ENCODE data around the gene ICA1L. TPM values are rescaled to one million over a fixed set of nuclear protein-coding genes. Genes with fewer than 3 reads are reported as not detected.

Gene ICA1L
- total RNA-seq, 1 donor from 2014 or later, result 6.2 TPM

GRCh38 chr2:202736826-202737225, 134.7 kb downstream of the ICA1L start:
- peaks cover 1% of the 10 kb centered on the region for H3K4me1 Mint-ChIP-seq (ENCODE audit: low read depth)
- peaks cover 15% of the 10 kb centered on the region for H3K9me3 Mint-ChIP-seq
- intact Hi-C loops (cut with micrococcal nuclease), result no loop called here
- H3K27me3 Mint-ChIP-seq (ENCODE audit: low read depth), result no peaks in the 10 kb centered on the region
- H3K27ac Mint-ChIP-seq, result no peak overlapping the region
- no peak overlapping the region for H3K4me3 Mint-ChIP-seq (ENCODE audit: low read depth)
- H3K36me3 Mint-ChIP-seq (ENCODE audit: low read depth), result peaks cover 40% of the 10 kb centered on the region
- DNase-seq (ENCODE audit: low spot score), result no peak

GRCh38 chr2:202726070-202726469, 145.5 kb downstream of the ICA1L start:
- Mint-ChIP-seq H3K4me3 (ENCODE audit: low read depth) (no peak overlapping the region), H3K9me3 (peaks cover 5% of the 10 kb centered on the region), H3K36me3 (ENCODE audit: low read depth) (peaks cover 36% of the 10 kb centered on the region), H3K4me1 (ENCODE audit: low read depth) (peaks cover 11% of the 10 kb centered on the region), H3K27me3 (ENCODE audit: low read depth) (no peaks in the 10 kb centered on the region), H3K27ac (no peak overlapping the region)
- intact Hi-C loops (cut with micrococcal nuclease), result no loop called here
- no peak for DNase-seq (ENCODE audit: low spot score)

GRCh38 chr2:202723746-202724145, 147.8 kb downstream of the ICA1L start:
- Mint-ChIP-seq H3K4me1 (ENCODE audit: low read depth) (peaks cover 9% of the 10 kb centered on the region), H3K4me3 (ENCODE audit: low read depth) (no peak overlapping the region), H3K9me3 (no peaks in the 10 kb centered on the region), H3K27me3 (ENCODE audit: low read depth) (no peaks in the 10 kb centered on the region), H3K27ac (no peak overlapping the region), H3K36me3 (ENCODE audit: low read depth) (peaks cover 20% of the 10 kb centered on the region)
- no peak for DNase-seq (ENCODE audit: low spot score)
- intact Hi-C loops (cut with micrococcal nuclease), result no loop called here

Other genes starting within 250 kb of the ICA1L start
- gene FAM117B, start 236.8 kb downstream of the ICA1L start, total RNA-seq, result 8.3 and 9.2 TPM in 2 replicates
- 128 and 139 TPM in 2 replicates for gene WDR12, start 39.9 kb upstream of the ICA1L start, total RNA-seq
- 4.6 and 5.0 TPM in 2 replicates for gene CARF, start 40.5 kb upstream of the ICA1L start, total RNA-seq
- gene NBEAL1, start 143.1 kb upstream of the ICA1L start, total RNA-seq, result 10.6 and 12.2 TPM in 2 replicates